ENCODE measurements around the gene SPAG17. TPM values are rescaled to one million over a fixed set of nuclear protein-coding genes. Genes with fewer than 3 reads are reported as not detected.
A peak's percentile ranks its signal among the peaks of the same experiment; 100 is the strongest.

Gene SPAG17
- total and polyA plus RNA-seq, 2 of the 13 experiments (the other 11 are each of a cell fraction or from before 2014, with no cell fraction given) = not detected

GRCh38 chr1:118177998-118178397 is 7.0 kb downstream of the SPAG17 start:
- POLR2A ChIA-PET = no interaction called here
- Histone ChIP-seq H4K20me1 (ENCODE audit: insufficient read depth, low read length) (no peaks in the 10 kb centered on the region), H3K27me3 (ENCODE audit: control insufficient read depth in 1 of 2, insufficient read depth in 2 of 2, low read length in 2 of 2) (no peaks in the 10 kb centered on the region), H3K4me1 (ENCODE audit: insufficient read depth, low read length) (no peaks in the 10 kb centered on the region), H3K9me3 (ENCODE audit: low read length) (no peaks in the 10 kb centered on the region; the same call in 1 of the 2 replicates), H2AFZ (ENCODE audit: low read length) (no peak overlapping the region), H3K27ac (ENCODE audit: extremely low read length, insufficient read depth, low read length) (no peak overlapping the region), H3K36me3 (replicated peaks in 1 of 2; ENCODE audit: control insufficient read depth in 1 of 2, insufficient read depth in 2 of 2, low read length in 2 of 2) (no peaks in the 10 kb centered on the region), H3K79me2 (ENCODE audit: insufficient read depth, low read length) (no peaks in the 10 kb centered on the region), H3K4me3 (replicated peaks in 1 of 3; ENCODE audit: insufficient read depth in 1 of 3, low read depth in 2 of 3, low read length in 3 of 3) (no peak overlapping the region), H3K4me2 (ENCODE audit: low read depth, low read length) (no peak overlapping the region), H3K9ac (ENCODE audit: insufficient read depth, low read depth, low read length) (no peak overlapping the region)
- intact Hi-C loops (cut with micrococcal nuclease; ENCODE audit: unreplicated experiment) = no loop called here
- in situ Hi-C loops (cut with HindIII; ENCODE audit: extremely low pct_ligation_motif_present, low pct_unique_long_range_greater_than_20kb) = no loop called here
- 16% methylated on average over 3 of the region's 3 CpGs for WGBS (ENCODE audit: low lambda C conversion rate)
- ATAC-seq (no peak), FAIRE-seq (no peak), DNase-seq (ENCODE audit: low spot score) (no peak)
- no TSS peak for BruUV-seq (replicated peaks)
- CTCF ChIA-PET (ENCODE audit: low intra/inter-chr PET ratio, low total read pairs) = no interaction called here
- no peak for TF ChIP-seq SATB2 (CRISPR knock-in tag; IDR thresholded peaks at IDR 0.05)
- TF ChIP-seq ZBTB40 (IDR thresholded peaks at IDR 0.05) = peak; percentile 85
- no peak for TF ChIP-seq ZBTB40 (CRISPR knock-in tag; IDR thresholded peaks at IDR 0.05)
